Liver (tissue), 9 donors: Measurements from ENCODE around the gene PCBP4. TPM values are rescaled to one million over a fixed set of nuclear protein-coding genes. Genes with fewer than 3 reads are reported as not detected.

ENCODE experiments used
- DNase-seq: peaks from one replicate; pipeline ENCODE4 v3.0.0-alpha.2; 2017; ENCODE audit warnings: low spot score
- H3K27ac ChIP-seq, 2 donors: one replicate each; pipeline ENCODE4 v1.7.0; 2013; ENCODE audit warnings: inconsistent platforms in 2 of 2, low read length in 2 of 2, control low read depth in 1 of 2, low read depth in 1 of 2, mild to moderate bottlenecking in 1 of 2
- H3K27me3 ChIP-seq, 4 donors: one replicate each; pipeline versions ENCODE4 v1.6.1 to v1.7.0; 2013; ENCODE audit warnings: low read length in 3 of 4, inconsistent platforms in 1 of 4, mild to moderate bottlenecking in 1 of 4, moderate library complexity in 1 of 4; ENCODE audit not compliant: control insufficient read depth in 4 of 4, insufficient read depth in 4 of 4
- H3K36me3 ChIP-seq, 4 donors: one replicate each; pipeline versions ENCODE4 v1.6.1 to v1.7.0; 2013; ENCODE audit warnings: low read length in 3 of 4, mild to moderate bottlenecking in 3 of 4, low read depth in 1 of 4, moderate library complexity in 1 of 4; ENCODE audit not compliant: control insufficient read depth in 4 of 4, insufficient read depth in 3 of 4
- H3K4me1 ChIP-seq, 4 donors: one replicate each; pipeline versions ENCODE4 v1.6.1 to v1.7.0; 2013; ENCODE audit warnings: low read length in 3 of 4, mild to moderate bottlenecking in 3 of 4, moderate library complexity in 1 of 4; ENCODE audit not compliant: control insufficient read depth in 4 of 4, insufficient read depth in 4 of 4
- H3K4me3 ChIP-seq, 3 donors: one replicate each; pipeline versions ENCODE4 v1.6.1 to v1.7.0; 2013; ENCODE audit warnings: low read length in 3 of 3, control low read depth in 1 of 3, low read depth in 1 of 3, mild to moderate bottlenecking in 1 of 3
- H3K9ac ChIP-seq, 2 donors: one replicate each; pipeline ENCODE4 v1.7.0; 2013; ENCODE audit warnings: low read length in 2 of 2, mild to moderate bottlenecking in 2 of 2, moderate library complexity in 2 of 2, control low read depth in 1 of 2, low read depth in 1 of 2
- H3K9me3 ChIP-seq, 4 donors: one replicate each; pipeline versions ENCODE4 v1.6.1 to v1.7.0; 2013; ENCODE audit warnings: low read length in 3 of 4; ENCODE audit not compliant: control insufficient read depth in 4 of 4
- ATF3 ChIP-seq: IDR thresholded peaks from 2 replicates; pipeline ENCODE4 v1.6.1; 2016; ENCODE audit warnings: antibody characterized with exemption
- FOXA2 ChIP-seq: IDR thresholded peaks from 2 replicates; pipeline ENCODE4 v1.6.1; 2016; ENCODE audit warnings: antibody characterized with exemption
- GABPA ChIP-seq, 2 donors: IDR thresholded peaks in 1 of 2; conservative IDR thresholded peaks in 1 of 2; 2 replicates each; pipeline ENCODE4 v1.6.1; 2016; ENCODE audit warnings: antibody characterized with exemption in 2 of 2, mild to moderate bottlenecking in 1 of 2, moderate library complexity in 1 of 2
- HNF4A ChIP-seq, 2 donors: conservative IDR thresholded peaks; 2 replicates each; pipeline ENCODE4 v1.6.1; 2016; ENCODE audit warnings: antibody characterized with exemption in 2 of 2, mild to moderate bottlenecking in 2 of 2
- HNF4G ChIP-seq: IDR thresholded peaks from 2 replicates; pipeline ENCODE4 v1.6.1; 2016; ENCODE audit warnings: antibody characterized with exemption
- JUND ChIP-seq, 2 donors: IDR thresholded peaks; 2 replicates each; pipeline ENCODE4 v1.6.1; 2016; ENCODE audit warnings: antibody characterized with exemption in 2 of 2
- NR2F2 ChIP-seq: IDR thresholded peaks from 2 replicates; pipeline ENCODE4 v1.6.1; 2016; ENCODE audit warnings: antibody characterized with exemption
- RAD21 ChIP-seq, 2 donors: IDR thresholded peaks; 2 replicates each; pipeline ENCODE4 v1.6.1; 2016; ENCODE audit warnings: antibody characterized with exemption in 2 of 2, mild to moderate bottlenecking in 2 of 2
- SP1 ChIP-seq: IDR thresholded peaks from 2 replicates; pipeline ENCODE4 v1.6.1; 2018; ENCODE audit warnings: antibody characterized with exemption, mild to moderate bottlenecking
- TAF1 ChIP-seq: conservative IDR thresholded peaks from 2 replicates; pipeline ENCODE4 v1.6.1; 2016; ENCODE audit warnings: antibody characterized with exemption, mild to moderate bottlenecking
- YY1 ChIP-seq: IDR thresholded peaks from 2 replicates; pipeline ENCODE4 v1.6.1; 2016; ENCODE audit warnings: antibody characterized with exemption, mild to moderate bottlenecking
- WGBS: extraction: QIAGEN DNeasy Blood & Tissue Kit; methylation state at CpG from one replicate; pipeline ENCODE4 v1.1.7; 2013; 5-methylcytosine and 5-hydroxymethylcytosine counted together
- polyA plus RNA-seq, 2 donors: library from polyadenylated mRNA; stranded (reverse) in 1 of 2; unstranded in 1 of 2; fragments of 200-250 nt in 1 of 2; fragments of >200 nt in 1 of 2; fragmentation: Nextera tagmentation in 1 of 2; extraction: Ambion mirVana in 1 of 2; gene quantifications; one replicate each; pipeline versions ENCODE4 v1.2.1 to v1.2.3, GENCODE V29; 2013 to 2015
- total RNA-seq, 2 donors: library from RNA; depleted of rRNA; stranded (reverse); fragments of >200 nt; gene quantifications; one replicate each; pipeline ENCODE4 v1.2.3, GENCODE V29; 2014
- TF ChIP-seq, protein P1 (sequence below): IDR thresholded peaks from 2 replicates; pipeline ENCODE4 v1.6.1; 2016; ENCODE audit warnings: antibody characterized with exemption
- TF ChIP-seq, protein P2 (sequence below): fragments of 150-350 bp; IDR thresholded peaks from 2 replicates; pipeline ENCODE4 v1.5.1; 2017; ENCODE audit warnings: improper control_type of control experiment, low read depth, low read length; ENCODE audit not compliant: missing input control
- donor health status: healthy.
- donor health status: healthy.
- donor health status: healthy.
- donor health status: healthy.
- donor health status: healthy.

Gene PCBP4
- total and polyA plus RNA-seq, 4 donors = 2.7 to 7.9 (median 4.5) TPM

GRCh38 chr3:51968170-51968775 lies 1.0 kb upstream of the PCBP4 start (continued):
- TF ChIP-seq, protein P1, sequence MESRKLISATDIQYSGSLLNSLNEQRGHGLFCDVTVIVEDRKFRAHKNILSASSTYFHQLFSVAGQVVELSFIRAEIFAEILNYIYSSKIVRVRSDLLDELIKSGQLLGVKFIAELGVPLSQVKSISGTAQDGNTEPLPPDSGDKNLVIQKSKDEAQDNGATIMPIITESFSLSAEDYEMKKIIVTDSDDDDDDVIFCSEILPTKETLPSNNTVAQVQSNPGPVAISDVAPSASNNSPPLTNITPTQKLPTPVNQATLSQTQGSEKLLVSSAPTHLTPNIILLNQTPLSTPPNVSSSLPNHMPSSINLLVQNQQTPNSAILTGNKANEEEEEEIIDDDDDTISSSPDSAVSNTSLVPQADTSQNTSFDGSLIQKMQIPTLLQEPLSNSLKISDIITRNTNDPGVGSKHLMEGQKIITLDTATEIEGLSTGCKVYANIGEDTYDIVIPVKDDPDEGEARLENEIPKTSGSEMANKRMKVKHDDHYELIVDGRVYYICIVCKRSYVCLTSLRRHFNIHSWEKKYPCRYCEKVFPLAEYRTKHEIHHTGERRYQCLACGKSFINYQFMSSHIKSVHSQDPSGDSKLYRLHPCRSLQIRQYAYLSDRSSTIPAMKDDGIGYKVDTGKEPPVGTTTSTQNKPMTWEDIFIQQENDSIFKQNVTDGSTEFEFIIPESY = no peak
- no peak for TF ChIP-seq NR2F2
- TF ChIP-seq SP1 = no peak

DNA sequence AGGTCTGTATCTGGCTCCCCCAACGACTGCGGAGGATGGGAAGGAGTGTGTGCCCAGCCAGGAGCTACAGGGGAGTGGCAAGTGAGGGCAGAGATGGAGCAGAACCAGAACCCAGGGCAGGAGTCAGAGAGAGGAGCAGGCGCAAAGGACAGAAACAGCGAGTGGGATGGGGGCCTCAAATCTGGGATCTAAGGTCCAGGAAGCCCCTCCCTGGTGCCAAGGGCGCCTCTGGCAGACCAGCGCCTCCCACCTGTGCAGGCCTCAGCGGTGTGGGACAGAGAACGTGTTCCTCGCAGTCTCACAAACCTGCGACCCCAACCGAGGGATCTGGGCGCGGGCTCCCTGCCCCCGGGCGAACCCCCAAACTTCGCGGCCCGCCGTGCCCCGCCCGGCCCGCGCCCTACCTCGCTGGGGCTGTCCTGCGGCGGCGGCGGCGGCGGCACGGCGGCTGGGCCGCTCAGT lies 301 bp downstream of the PCBP4 start:
- peaks cover 8 to 46% (median 40%) of the 10 kb centered on the region in 4 donors for H3K4me1 ChIP-seq
- TF ChIP-seq SP1 (no peak), RAD21 (IDR thresholded peaks at IDR 0.05) (no peak), FOXA2 (no peak), HNF4A (conservative IDR thresholded peaks at IDR 0.05) (no peak)
- DNase-seq = no peak

GRCh38 chr3:51966486-51966885 lies 768 bp downstream of the PCBP4 start:
- Histone ChIP-seq H3K27ac (no peak overlapping the region), H3K4me1 (peaks cover 8 to 41% (median 37%) of the 10 kb centered on the region in 4 donors)

More for the DNA sequence above, 301 bp downstream of the PCBP4 start:
- Histone ChIP-seq H3K4me3 (peak overlapping the region in 2 of 3 donors; percentile 47 to 76), H3K27me3 (no peaks in the 10 kb centered on the region), H3K9me3 (no peaks in the 10 kb centered on the region), H3K27ac (peak overlapping the region; percentile 7 to 17), H3K9ac (no peak overlapping the region), H3K36me3 (no peaks in the 10 kb centered on the region)
- 9% methylated on average over 33 of the region's 33 CpGs for WGBS

DNA sequence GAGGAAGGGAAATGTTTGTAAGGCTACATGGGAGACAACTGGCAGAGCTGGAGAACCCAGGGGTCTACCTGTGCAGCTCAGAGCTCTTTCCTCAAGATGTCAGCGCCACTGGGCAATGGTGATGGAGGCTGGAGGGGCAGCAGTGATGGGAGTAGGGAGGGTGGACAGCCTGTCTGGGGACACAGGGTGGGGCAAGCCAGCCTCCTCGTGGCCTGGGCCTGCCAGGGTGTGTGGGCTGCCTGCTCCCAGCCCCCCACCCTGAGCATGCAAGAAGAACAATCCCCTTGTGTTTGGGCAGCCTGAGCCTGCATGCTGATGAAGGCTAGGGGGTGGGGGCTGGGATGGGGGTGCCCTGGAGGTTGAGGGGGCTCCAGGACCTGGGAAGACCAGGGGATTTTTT lies 1.2 kb downstream of the PCBP4 start:
- no peaks in the 10 kb centered on the region for H3K27me3 ChIP-seq
- no peaks in the 10 kb centered on the region for H3K36me3 ChIP-seq
- H3K4me1 ChIP-seq = peaks cover 7 to 37% (median 32%) of the 10 kb centered on the region in 4 donors
- 88% methylated on average over 2 of the region's 2 CpGs for WGBS
- DNase-seq = no peak
- no peak overlapping the region for H3K27ac ChIP-seq
- no peak overlapping the region for H3K4me3 ChIP-seq
- H3K9ac ChIP-seq = no peak overlapping the region
- no peaks in the 10 kb centered on the region for H3K9me3 ChIP-seq
- TF ChIP-seq JUND (IDR thresholded peaks at IDR 0.05) (no peak), SP1 (no peak), RAD21 (IDR thresholded peaks at IDR 0.05) (no peak), TAF1 (no peak), GABPA (IDR thresholded peaks at IDR 0.05 in 1 of 2, conservative IDR thresholded peaks at IDR 0.05 in 1 of 2) (no peak)
- TF ChIP-seq, protein P2, sequence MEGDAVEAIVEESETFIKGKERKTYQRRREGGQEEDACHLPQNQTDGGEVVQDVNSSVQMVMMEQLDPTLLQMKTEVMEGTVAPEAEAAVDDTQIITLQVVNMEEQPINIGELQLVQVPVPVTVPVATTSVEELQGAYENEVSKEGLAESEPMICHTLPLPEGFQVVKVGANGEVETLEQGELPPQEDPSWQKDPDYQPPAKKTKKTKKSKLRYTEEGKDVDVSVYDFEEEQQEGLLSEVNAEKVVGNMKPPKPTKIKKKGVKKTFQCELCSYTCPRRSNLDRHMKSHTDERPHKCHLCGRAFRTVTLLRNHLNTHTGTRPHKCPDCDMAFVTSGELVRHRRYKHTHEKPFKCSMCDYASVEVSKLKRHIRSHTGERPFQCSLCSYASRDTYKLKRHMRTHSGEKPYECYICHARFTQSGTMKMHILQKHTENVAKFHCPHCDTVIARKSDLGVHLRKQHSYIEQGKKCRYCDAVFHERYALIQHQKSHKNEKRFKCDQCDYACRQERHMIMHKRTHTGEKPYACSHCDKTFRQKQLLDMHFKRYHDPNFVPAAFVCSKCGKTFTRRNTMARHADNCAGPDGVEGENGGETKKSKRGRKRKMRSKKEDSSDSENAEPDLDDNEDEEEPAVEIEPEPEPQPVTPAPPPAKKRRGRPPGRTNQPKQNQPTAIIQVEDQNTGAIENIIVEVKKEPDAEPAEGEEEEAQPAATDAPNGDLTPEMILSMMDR = no peak

More at GRCh38 chr3:51966486-51966885, 768 bp downstream of the PCBP4 start:
- no peak for DNase-seq
- Histone ChIP-seq H3K4me3 (peak overlapping the region in 1 of 3 donors; percentile 76), H3K36me3 (no peaks in the 10 kb centered on the region), H3K9me3 (no peaks in the 10 kb centered on the region), H3K9ac (no peak overlapping the region), H3K27me3 (no peaks in the 10 kb centered on the region)
- WGBS = 89% methylated on average over 5 of the region's 5 CpGs
- TF ChIP-seq JUND (IDR thresholded peaks at IDR 0.05) = no peak
- TF ChIP-seq GABPA (IDR thresholded peaks at IDR 0.05 in 1 of 2, conservative IDR thresholded peaks at IDR 0.05 in 1 of 2) = no peak
- TF ChIP-seq RAD21 (IDR thresholded peaks at IDR 0.05) = no peak
- TF ChIP-seq HNF4A (conservative IDR thresholded peaks at IDR 0.05) = no peak
- no peak for TF ChIP-seq SP1
- TF ChIP-seq ATF3 = no peak
- no peak for TF ChIP-seq YY1
- TF ChIP-seq HNF4G = no peak
- TF ChIP-seq NR2F2 = no peak
